Measurements from ENCODE around the gene ATR.

Gene ATR

DNA sequence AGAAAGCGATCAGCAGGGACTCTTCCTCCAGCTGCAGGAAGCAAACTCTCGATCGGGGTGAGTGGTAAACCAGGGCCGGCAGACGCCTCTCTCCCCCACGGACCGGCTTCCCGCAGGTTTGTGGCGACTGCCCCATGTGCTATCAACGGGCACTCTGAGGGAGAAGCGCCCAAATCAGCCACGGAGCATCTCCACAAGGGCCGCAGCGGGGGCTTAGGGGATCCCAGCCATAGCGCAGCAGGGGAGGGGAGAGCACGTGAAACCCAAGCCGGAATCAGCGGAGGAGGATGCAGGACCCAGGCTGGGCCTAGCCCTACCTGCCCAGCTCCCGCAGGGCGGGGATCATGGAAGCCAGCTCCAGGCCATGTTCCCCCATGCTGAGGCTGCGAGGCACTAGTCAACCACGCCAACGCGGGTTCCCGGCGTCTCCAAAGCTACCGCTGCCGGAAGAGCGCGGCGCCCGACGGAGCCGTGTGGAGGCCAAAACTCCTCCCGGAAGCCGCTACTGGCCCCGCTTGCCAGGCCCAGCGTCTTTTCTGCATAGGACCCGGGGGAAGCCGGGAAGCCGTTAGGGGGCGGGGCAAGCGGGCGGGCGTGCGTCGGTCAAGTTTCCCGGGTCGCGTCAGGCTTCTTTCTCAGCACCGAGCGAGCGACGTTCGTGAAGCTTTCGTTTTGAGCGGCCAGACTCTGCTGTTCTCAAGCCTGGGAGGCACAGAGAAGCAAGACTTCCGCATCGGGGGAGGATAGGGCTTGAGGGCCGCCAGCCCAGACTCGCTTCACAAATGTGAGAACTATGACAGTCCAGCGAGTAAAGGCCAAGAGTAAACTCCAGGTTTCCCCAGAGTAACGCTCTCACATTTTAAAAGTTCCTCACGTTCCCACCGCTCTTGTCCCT lies at the start of gene ATR:
Gene ATR, minus strand, starts transcription at position 405 of the 895 bp plus-strand sequence. Its CDS starts 29 bp downstream, at position 376.
- Histone ChIP-seq H3K9me3 (ENCODE audit: control insufficient read depth in 2 of 2, low read length in 2 of 2) (no peaks in the 10 kb centered on the region), H3K9ac (ENCODE audit: low read depth in 1 of 2, low read length in 2 of 2) (peak within 1 kb of the TSS; percentile 94 to 96), H3K36me3 (ENCODE audit: control insufficient read depth in 2 of 2, insufficient read depth in 2 of 2, low read length in 2 of 2) (no peaks in the 10 kb centered on the region), H3K4me3 (ENCODE audit: low read length in 2 of 2) (peak within 1 kb of the TSS; percentile 93 to 97), H3K27ac (ENCODE audit: low read depth in 2 of 2, low read length in 2 of 2) (peak within 1 kb of the TSS; percentile 96 to 97), H3K27me3 (ENCODE audit: control insufficient read depth in 2 of 2, insufficient read depth in 2 of 2, low read length in 2 of 2) (no peaks in the 10 kb centered on the region), H3K4me1 (ENCODE audit: control insufficient read depth in 2 of 2, insufficient read depth in 2 of 2, low read length in 2 of 2) (peaks cover 7 to 11% of the 10 kb centered on the region in 2 donors)

DNA sequence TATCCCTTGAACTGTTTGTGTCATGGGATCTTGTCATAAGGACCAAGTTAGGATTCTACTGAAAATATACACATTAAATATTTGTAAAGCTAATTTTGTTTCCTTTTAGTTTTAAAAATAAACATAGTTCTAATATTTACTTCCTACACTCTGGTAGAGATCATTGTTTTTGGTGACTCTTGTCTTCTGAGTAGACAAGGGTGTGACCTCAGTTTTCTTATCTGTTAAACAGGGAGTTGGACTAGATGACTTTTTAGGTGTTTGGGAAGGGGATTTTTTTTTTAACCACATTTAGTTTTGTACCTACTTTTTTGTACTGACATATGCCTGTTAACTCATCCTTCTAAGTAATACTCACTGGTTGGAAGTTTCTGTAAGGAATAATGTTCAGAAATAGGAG lies 48.4 kb upstream of the ATR start:
- H3K27me3 ChIP-seq (ENCODE audit: control insufficient read depth in 2 of 2, insufficient read depth in 2 of 2, low read length in 2 of 2) = no peaks in the 10 kb centered on the region
- H3K27ac ChIP-seq (ENCODE audit: low read depth in 2 of 2, low read length in 2 of 2) = no peak overlapping the region
- peaks cover 9 to 15% of the 10 kb centered on the region in 2 donors for H3K4me1 ChIP-seq (ENCODE audit: control insufficient read depth in 2 of 2, insufficient read depth in 2 of 2, low read length in 2 of 2)
- H3K36me3 ChIP-seq (ENCODE audit: control insufficient read depth in 2 of 2, insufficient read depth in 2 of 2, low read length in 2 of 2) = peaks cover 3% of the 10 kb centered on the region in 2 donors
- H3K9me3 ChIP-seq (ENCODE audit: control insufficient read depth in 2 of 2, low read length in 2 of 2) = no peaks in the 10 kb centered on the region
- peak overlapping the region in 1 of 2 donors; percentile 32 for H3K4me3 ChIP-seq (ENCODE audit: low read length in 2 of 2)
- no peak overlapping the region for H3K9ac ChIP-seq (ENCODE audit: low read depth in 1 of 2, low read length in 2 of 2)

DNA sequence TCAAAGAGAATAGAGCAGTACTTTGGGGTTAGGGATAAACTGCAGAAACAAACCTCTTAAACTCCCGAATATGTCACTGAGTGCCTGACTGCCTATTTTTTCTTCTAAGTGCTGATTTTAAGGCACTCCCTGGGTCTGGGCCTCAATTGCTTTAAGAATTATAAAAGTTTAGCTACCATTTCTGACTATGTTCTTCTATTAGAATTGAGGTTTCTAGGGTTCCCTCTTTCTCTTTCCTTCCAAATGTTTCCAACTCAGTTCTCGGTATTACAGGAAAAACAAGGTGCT lies 46.6 kb upstream of the ATR start:
- Histone ChIP-seq H3K9ac (ENCODE audit: low read depth in 1 of 2, low read length in 2 of 2) (peak overlapping the region in 1 of 2 donors; percentile 48), H3K27me3 (ENCODE audit: control insufficient read depth in 2 of 2, insufficient read depth in 2 of 2, low read length in 2 of 2) (no peaks in the 10 kb centered on the region), H3K27ac (ENCODE audit: low read depth in 2 of 2, low read length in 2 of 2) (peak overlapping the region in 1 of 2 donors; percentile 67), H3K9me3 (ENCODE audit: control insufficient read depth in 2 of 2, low read length in 2 of 2) (no peaks in the 10 kb centered on the region), H3K4me3 (ENCODE audit: low read length in 2 of 2) (peak overlapping the region; percentile 13 to 53), H3K4me1 (ENCODE audit: control insufficient read depth in 2 of 2, insufficient read depth in 2 of 2, low read length in 2 of 2) (peaks cover 17 to 30% of the 10 kb centered on the region in 2 donors), H3K36me3 (ENCODE audit: control insufficient read depth in 2 of 2, insufficient read depth in 2 of 2, low read length in 2 of 2) (peaks cover 3% of the 10 kb centered on the region in 2 donors)

DNA sequence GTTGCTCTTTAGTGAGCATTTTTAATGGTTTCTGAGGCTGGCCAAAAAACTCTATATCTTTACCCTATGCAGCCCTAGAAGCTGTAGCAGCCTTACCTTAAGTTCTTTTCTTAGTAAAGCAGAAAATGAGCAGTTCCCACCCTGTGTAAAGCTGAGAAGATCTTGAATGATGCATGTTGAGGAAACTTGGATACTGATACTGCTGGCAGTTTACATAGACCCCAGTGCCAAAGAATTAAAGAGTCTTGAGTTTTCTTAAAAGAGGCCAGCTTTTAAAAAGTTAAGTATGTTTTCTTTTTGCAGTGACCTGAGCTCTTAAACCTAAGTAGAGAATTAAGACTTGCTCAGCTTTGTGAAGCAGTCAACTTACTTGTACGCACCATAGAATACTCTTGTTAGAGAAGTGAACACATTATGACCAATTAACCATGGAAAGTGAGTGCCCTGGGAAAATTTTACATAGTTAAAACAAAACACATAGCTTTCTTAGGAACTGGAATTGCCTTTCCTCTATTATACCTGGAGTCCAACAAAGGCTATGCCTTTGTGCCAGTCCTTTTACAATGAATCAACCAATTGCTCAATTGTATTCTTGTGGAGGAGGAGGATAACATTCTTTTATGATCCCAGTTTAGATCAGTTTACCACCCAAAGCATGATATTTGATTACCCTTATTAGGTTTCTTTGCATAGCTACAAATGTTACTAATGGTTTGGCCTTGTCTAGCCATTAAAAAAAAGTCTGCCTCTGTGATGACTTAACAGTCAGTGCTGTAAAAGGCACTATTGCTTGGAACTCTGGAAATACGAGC lies 46.0 kb upstream of the ATR start:
- Histone ChIP-seq H3K9me3 (ENCODE audit: control insufficient read depth in 2 of 2, low read length in 2 of 2) (no peaks in the 10 kb centered on the region), H3K9ac (ENCODE audit: low read depth in 1 of 2, low read length in 2 of 2) (peak overlapping the region in 1 of 2 donors; percentile 48), H3K27ac (ENCODE audit: low read depth in 2 of 2, low read length in 2 of 2) (peak overlapping the region; percentile 41 to 67), H3K4me3 (ENCODE audit: low read length in 2 of 2) (peak overlapping the region; percentile 52 to 53), H3K27me3 (ENCODE audit: control insufficient read depth in 2 of 2, insufficient read depth in 2 of 2, low read length in 2 of 2) (no peaks in the 10 kb centered on the region), H3K36me3 (ENCODE audit: control insufficient read depth in 2 of 2, insufficient read depth in 2 of 2, low read length in 2 of 2) (peaks cover 3% of the 10 kb centered on the region in 2 donors), H3K4me1 (ENCODE audit: control insufficient read depth in 2 of 2, insufficient read depth in 2 of 2, low read length in 2 of 2) (peaks cover 17 to 34% of the 10 kb centered on the region in 2 donors)

DNA sequence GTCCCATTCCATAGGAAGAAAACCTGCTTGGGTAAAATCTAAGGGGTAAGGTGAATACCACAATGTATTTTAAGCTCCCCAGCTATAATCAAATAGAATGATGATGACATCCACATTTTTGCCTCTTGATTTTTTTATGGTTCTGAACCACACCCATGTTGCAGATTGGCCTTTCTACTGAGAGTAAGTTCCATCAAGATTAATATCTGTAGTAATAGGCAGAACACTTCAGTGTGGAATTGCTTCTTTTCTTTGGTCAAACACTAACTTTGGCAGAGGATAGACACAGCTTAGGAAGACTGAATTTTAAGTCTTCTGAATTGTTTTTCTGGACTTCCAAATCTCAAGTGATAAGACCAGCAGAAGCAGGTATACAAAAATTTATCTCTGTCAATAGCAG lies 44.7 kb upstream of the ATR start:
- no peaks in the 10 kb centered on the region for H3K9me3 ChIP-seq (ENCODE audit: control insufficient read depth in 2 of 2, low read length in 2 of 2)
- peaks cover 26 to 47% of the 10 kb centered on the region in 2 donors for H3K4me1 ChIP-seq (ENCODE audit: control insufficient read depth in 2 of 2, insufficient read depth in 2 of 2, low read length in 2 of 2)
- peak overlapping the region in 1 of 2 donors; percentile 48 for H3K9ac ChIP-seq (ENCODE audit: low read depth in 1 of 2, low read length in 2 of 2)
- peak overlapping the region; percentile 52 to 53 for H3K4me3 ChIP-seq (ENCODE audit: low read length in 2 of 2)
- H3K27me3 ChIP-seq (ENCODE audit: control insufficient read depth in 2 of 2, insufficient read depth in 2 of 2, low read length in 2 of 2) = no peaks in the 10 kb centered on the region
- H3K36me3 ChIP-seq (ENCODE audit: control insufficient read depth in 2 of 2, insufficient read depth in 2 of 2, low read length in 2 of 2) = peaks cover under 1 to 3% of the 10 kb centered on the region in 2 donors
- peak overlapping the region; percentile 77 for H3K27ac ChIP-seq (ENCODE audit: low read depth in 2 of 2, low read length in 2 of 2)

DNA sequence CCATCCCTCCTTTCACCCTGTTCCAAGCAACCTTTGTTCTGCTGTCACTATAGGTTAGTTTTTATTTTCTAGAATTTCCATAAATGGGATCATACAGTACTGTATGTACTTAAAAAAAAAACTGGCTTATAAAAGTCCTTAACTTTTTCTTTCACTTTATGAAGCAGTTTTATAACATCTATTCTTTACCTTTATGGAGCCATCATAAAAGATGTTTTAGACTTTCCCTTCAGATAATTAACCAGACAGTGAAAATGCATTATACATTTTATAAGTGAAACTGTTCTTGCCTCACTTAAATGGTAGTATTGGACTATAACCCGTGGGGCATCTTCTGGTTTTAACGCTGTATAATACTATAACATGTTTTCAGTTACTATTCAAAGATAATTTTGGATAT lies 43.9 kb upstream of the ATR start:
- H3K27ac ChIP-seq (ENCODE audit: low read depth in 2 of 2, low read length in 2 of 2) = peak overlapping the region; percentile 77

DNA sequence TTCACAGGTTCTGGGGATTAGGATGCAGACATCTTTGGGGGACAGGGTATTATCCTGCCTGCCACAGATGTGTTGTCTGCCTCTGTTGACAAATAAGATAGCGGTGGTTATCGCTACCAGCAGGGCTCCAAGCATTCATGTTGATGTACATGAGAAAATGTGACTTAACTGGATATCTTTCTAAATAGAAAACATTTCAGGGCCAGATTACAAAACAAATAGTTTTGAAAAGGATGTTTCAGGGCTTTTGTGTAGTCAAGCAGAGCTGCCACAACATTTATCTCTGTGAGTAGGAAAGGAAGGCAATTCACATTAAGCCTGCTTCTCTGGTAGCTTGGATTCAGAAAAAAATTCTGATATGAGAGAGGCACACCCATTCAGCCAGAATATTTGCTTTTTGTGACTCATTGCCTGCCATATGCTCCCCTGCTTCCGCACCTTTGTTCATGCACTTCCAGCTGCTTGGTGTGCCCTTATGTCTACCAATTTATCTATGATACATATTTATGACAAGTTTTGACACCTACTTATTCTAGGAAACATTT lies 40.5 kb upstream of the ATR start:
- H3K9ac ChIP-seq (ENCODE audit: low read depth in 1 of 2, low read length in 2 of 2) = peak overlapping the region; percentile 38 to 56
- H3K27me3 ChIP-seq (ENCODE audit: control insufficient read depth in 2 of 2, insufficient read depth in 2 of 2, low read length in 2 of 2) = no peaks in the 10 kb centered on the region
- H3K36me3 ChIP-seq (ENCODE audit: control insufficient read depth in 2 of 2, insufficient read depth in 2 of 2, low read length in 2 of 2) = no peaks in the 10 kb centered on the region
- peak overlapping the region; percentile 85 for H3K27ac ChIP-seq (ENCODE audit: low read depth in 2 of 2, low read length in 2 of 2)
- H3K9me3 ChIP-seq (ENCODE audit: control insufficient read depth in 2 of 2, low read length in 2 of 2) = no peaks in the 10 kb centered on the region
- H3K4me3 ChIP-seq (ENCODE audit: low read length in 2 of 2) = peak overlapping the region in 1 of 2 donors; percentile 31
- peaks cover 50 to 77% of the 10 kb centered on the region in 2 donors for H3K4me1 ChIP-seq (ENCODE audit: control insufficient read depth in 2 of 2, insufficient read depth in 2 of 2, low read length in 2 of 2)

More for the DNA sequence above, 43.9 kb upstream of the ATR start:
- Histone ChIP-seq H3K9me3 (ENCODE audit: control insufficient read depth in 2 of 2, low read length in 2 of 2) (no peaks in the 10 kb centered on the region), H3K9ac (ENCODE audit: low read depth in 1 of 2, low read length in 2 of 2) (no peak overlapping the region), H3K36me3 (ENCODE audit: control insufficient read depth in 2 of 2, insufficient read depth in 2 of 2, low read length in 2 of 2) (no peaks in the 10 kb centered on the region), H3K4me1 (ENCODE audit: control insufficient read depth in 2 of 2, insufficient read depth in 2 of 2, low read length in 2 of 2) (peaks cover 33 to 55% of the 10 kb centered on the region in 2 donors), H3K27me3 (ENCODE audit: control insufficient read depth in 2 of 2, insufficient read depth in 2 of 2, low read length in 2 of 2) (no peaks in the 10 kb centered on the region), H3K4me3 (ENCODE audit: low read length in 2 of 2) (peak overlapping the region; percentile 9 to 36)

DNA sequence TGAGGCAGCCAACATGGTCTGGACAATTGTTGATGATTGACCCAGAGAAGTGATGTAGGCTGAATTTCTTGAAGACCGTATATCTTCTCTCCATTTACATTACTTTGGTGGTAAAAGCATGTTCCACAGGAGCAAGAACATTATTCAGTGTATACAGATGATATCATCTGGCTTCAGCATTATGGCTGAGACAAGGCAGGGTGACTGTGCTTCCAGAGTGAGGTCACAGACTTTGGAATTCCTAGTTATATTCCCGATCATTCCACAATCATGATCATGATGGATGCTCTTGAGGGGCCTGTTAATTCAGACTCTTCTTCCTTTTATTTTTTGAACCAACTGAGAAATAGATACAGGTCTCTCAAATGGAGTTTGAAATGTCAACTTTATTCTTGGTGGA lies 36.6 kb upstream of the ATR start:
- Histone ChIP-seq H3K27ac (ENCODE audit: low read depth in 2 of 2, low read length in 2 of 2) (peak overlapping the region; percentile 87 to 89), H3K9me3 (ENCODE audit: control insufficient read depth in 2 of 2, low read length in 2 of 2) (no peaks in the 10 kb centered on the region), H3K4me1 (ENCODE audit: control insufficient read depth in 2 of 2, insufficient read depth in 2 of 2, low read length in 2 of 2) (peaks cover 40 to 64% of the 10 kb centered on the region in 2 donors), H3K9ac (ENCODE audit: low read depth in 1 of 2, low read length in 2 of 2) (peak overlapping the region in 1 of 2 donors; percentile 45), H3K36me3 (ENCODE audit: control insufficient read depth in 2 of 2, insufficient read depth in 2 of 2, low read length in 2 of 2) (no peaks in the 10 kb centered on the region), H3K27me3 (ENCODE audit: control insufficient read depth in 2 of 2, insufficient read depth in 2 of 2, low read length in 2 of 2) (no peaks in the 10 kb centered on the region), H3K4me3 (ENCODE audit: low read length in 2 of 2) (no peak overlapping the region)

DNA sequence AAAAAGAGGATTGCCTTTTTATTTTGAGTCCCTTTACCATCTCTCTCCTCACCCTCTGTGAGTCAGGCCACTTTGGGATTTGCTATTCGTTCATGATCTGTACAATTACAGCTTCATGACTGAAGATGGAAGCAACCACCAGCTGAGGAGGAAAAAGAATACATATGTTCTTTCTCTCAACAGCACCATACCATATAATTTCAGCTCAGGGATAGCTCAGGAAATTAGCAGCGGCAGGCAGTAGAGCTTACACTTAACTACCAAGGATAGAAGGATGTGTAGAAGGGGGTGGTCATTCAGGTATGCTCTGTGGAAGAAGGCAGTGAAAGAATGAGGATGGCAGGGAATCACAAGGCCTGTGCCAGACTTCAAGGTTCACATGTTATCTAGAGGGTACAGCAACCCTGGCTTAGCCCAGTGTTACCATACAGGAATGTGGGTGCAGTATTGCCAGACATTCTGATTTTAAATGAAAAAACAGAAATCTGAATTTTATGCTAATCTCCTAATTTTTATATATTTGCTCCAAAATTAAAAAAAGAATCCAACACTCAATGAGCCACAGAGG lies 35.6 kb upstream of the ATR start:
- Histone ChIP-seq H3K36me3 (ENCODE audit: control insufficient read depth in 2 of 2, insufficient read depth in 2 of 2, low read length in 2 of 2) (no peaks in the 10 kb centered on the region), H3K4me1 (ENCODE audit: control insufficient read depth in 2 of 2, insufficient read depth in 2 of 2, low read length in 2 of 2) (peaks cover 40 to 55% of the 10 kb centered on the region in 2 donors), H3K9me3 (ENCODE audit: control insufficient read depth in 2 of 2, low read length in 2 of 2) (no peaks in the 10 kb centered on the region), H3K4me3 (ENCODE audit: low read length in 2 of 2) (peak overlapping the region in 1 of 2 donors; percentile 7), H3K27me3 (ENCODE audit: control insufficient read depth in 2 of 2, insufficient read depth in 2 of 2, low read length in 2 of 2) (no peaks in the 10 kb centered on the region), H3K27ac (ENCODE audit: low read depth in 2 of 2, low read length in 2 of 2) (peak overlapping the region; percentile 87 to 89), H3K9ac (ENCODE audit: low read depth in 1 of 2, low read length in 2 of 2) (peak overlapping the region; percentile 14 to 50)

All from mucosa of rectum (tissue), 2 donors.